ENCODE measurements around the gene CD300H. TPM values are rescaled to one million over a fixed set of nuclear protein-coding genes. Genes with fewer than 3 reads are reported as not detected.
"Not testable (repeated sequence)": the region's sequence is repeated elsewhere in the genome, so short reads cannot be mapped to it uniquely, and the experiment has no call there.

CD300H gene
- total RNA-seq, 1 experiment from 2014 or later, result not detected

DNA sequence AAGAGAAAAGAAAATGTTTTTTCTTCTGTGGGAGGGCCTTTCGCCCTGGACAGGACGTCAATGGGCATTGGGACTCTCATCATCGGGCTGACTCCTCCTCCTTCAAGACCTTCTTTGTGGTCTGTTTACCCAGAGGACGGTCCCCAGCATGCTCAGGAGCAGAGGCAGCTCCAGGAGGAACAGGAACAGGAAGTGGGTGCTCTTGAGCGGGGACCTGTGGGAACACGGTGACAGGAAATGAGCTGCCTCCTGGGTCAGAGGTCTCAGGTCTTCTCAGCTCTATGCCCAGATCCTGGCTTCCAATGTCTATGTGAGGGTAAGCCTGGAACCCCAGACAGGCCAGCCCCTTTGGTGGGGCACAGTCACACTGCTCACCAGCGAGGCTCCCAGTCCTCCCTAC lies 12.6 kb upstream of the CD300H start:
- Mint-ChIP-seq H3K9me3 (ENCODE audit: low read depth, unreplicated experiment) (no peaks in the 10 kb centered on the region), H3K27ac (ENCODE audit: unreplicated experiment) (no peak overlapping the region), H3K27me3 (ENCODE audit: unreplicated experiment) (peaks cover 84% of the 10 kb centered on the region), H3K4me3 (ENCODE audit: low read depth, unreplicated experiment) (no peak overlapping the region), H3K4me1 (ENCODE audit: low read depth, unreplicated experiment) (peaks cover 7% of the 10 kb centered on the region), H3K36me3 (ENCODE audit: insufficient read depth, unreplicated experiment) (no peaks in the 10 kb centered on the region)
- TF ChIP-seq, protein P1, sequence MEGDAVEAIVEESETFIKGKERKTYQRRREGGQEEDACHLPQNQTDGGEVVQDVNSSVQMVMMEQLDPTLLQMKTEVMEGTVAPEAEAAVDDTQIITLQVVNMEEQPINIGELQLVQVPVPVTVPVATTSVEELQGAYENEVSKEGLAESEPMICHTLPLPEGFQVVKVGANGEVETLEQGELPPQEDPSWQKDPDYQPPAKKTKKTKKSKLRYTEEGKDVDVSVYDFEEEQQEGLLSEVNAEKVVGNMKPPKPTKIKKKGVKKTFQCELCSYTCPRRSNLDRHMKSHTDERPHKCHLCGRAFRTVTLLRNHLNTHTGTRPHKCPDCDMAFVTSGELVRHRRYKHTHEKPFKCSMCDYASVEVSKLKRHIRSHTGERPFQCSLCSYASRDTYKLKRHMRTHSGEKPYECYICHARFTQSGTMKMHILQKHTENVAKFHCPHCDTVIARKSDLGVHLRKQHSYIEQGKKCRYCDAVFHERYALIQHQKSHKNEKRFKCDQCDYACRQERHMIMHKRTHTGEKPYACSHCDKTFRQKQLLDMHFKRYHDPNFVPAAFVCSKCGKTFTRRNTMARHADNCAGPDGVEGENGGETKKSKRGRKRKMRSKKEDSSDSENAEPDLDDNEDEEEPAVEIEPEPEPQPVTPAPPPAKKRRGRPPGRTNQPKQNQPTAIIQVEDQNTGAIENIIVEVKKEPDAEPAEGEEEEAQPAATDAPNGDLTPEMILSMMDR (IDR thresholded peaks at IDR 0.05; ENCODE audit: unreplicated experiment), result no peak
- CTCF ChIA-PET, result no interaction called here
- BruUV-seq (replicated peaks), result no TSS peak
- DNase-seq, result no peak
- intact Hi-C loops (cut with micrococcal nuclease; ENCODE audit: unreplicated experiment), result no loop called here

DNA sequence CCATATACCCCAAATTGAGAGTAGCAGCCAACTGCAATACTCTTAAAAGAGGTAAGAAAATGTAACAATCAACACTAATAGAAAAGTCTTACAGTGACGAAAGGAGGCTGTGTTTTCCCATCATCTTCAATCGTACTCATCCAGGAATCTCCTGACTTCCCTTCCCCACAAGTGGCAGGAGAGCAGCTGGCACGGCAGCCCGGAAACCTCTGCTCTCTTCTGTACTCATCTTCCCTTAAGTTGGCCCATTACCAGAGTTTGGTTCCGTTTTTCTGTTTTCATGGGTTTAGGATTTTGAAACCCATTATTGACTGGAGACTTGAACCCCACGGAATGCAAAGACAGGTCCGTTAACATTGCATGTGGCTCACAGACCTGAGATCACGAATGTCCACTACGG lies 11.7 kb upstream of the CD300H start:
- Mint-ChIP-seq H3K36me3 (ENCODE audit: insufficient read depth, unreplicated experiment) (no peaks in the 10 kb centered on the region), H3K27me3 (ENCODE audit: unreplicated experiment) (peaks cover 84% of the 10 kb centered on the region), H3K4me1 (ENCODE audit: low read depth, unreplicated experiment) (no peaks in the 10 kb centered on the region), H3K9me3 (ENCODE audit: low read depth, unreplicated experiment) (no peaks in the 10 kb centered on the region), H3K27ac (ENCODE audit: unreplicated experiment) (no peak overlapping the region), H3K4me3 (ENCODE audit: low read depth, unreplicated experiment) (no peak overlapping the region)
- no peak for DNase-seq
- CTCF ChIA-PET, result no interaction called here
- BruUV-seq (replicated peaks), result no TSS peak
- intact Hi-C loops (cut with micrococcal nuclease; ENCODE audit: unreplicated experiment), result no loop called here
- TF ChIP-seq, protein P1 (IDR thresholded peaks at IDR 0.05; ENCODE audit: unreplicated experiment), result no peak

GRCh38 chr17:74574489-74575142 lies 7.3 kb upstream of the CD300H start:
- Mint-ChIP-seq H3K9me3 (ENCODE audit: low read depth, unreplicated experiment) (no peaks in the 10 kb centered on the region), H3K4me3 (ENCODE audit: low read depth, unreplicated experiment) (no peak overlapping the region), H3K4me1 (ENCODE audit: low read depth, unreplicated experiment) (no peaks in the 10 kb centered on the region), H3K27ac (ENCODE audit: unreplicated experiment) (no peak overlapping the region), H3K27me3 (ENCODE audit: unreplicated experiment) (peaks cover 96% of the 10 kb centered on the region), H3K36me3 (ENCODE audit: insufficient read depth, unreplicated experiment) (no peaks in the 10 kb centered on the region)
- intact Hi-C loops (cut with micrococcal nuclease; ENCODE audit: unreplicated experiment), result no loop called here
- DNase-seq, result no peak
- CTCF ChIA-PET, result interaction anchor here (0.6 kb wide), 1 partner anchor 29 kb away, joined by 3 read pairs; no protein-coding TSS in a partner anchor
- no TSS peak for BruUV-seq (replicated peaks)
- TF ChIP-seq, protein P1 (IDR thresholded peaks at IDR 0.05; ENCODE audit: unreplicated experiment), result no peak

DNA sequence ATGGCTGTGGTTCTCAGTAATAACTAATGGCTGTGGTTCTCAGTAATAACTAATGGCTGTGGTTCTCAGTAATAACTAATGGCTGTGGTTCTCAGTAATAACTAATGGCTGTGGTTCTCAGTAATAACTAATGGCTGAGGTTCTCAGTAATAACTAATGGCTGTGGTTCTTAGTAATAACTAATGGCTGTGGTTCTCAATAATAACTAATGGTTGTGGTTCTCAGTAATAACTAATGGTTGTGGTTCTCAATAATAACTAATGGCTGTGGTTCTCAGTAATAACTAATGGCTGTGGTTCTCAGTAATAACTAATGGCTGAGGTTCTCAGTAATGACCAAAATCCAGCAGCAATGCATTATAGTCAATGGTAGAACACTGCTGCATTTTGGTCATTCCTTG lies 6.3 kb upstream of the CD300H start:
- H3K4me1 Mint-ChIP-seq (ENCODE audit: low read depth, unreplicated experiment); H3K4me3 Mint-ChIP-seq (ENCODE audit: low read depth, unreplicated experiment); intact Hi-C loops (cut with micrococcal nuclease; ENCODE audit: unreplicated experiment); H3K36me3 Mint-ChIP-seq (ENCODE audit: insufficient read depth, unreplicated experiment); H3K9me3 Mint-ChIP-seq (ENCODE audit: low read depth, unreplicated experiment); BruUV-seq (replicated peaks); H3K27ac Mint-ChIP-seq (ENCODE audit: unreplicated experiment); DNase-seq; CTCF ChIA-PET: not testable (repeated sequence)
- H3K27me3 Mint-ChIP-seq (ENCODE audit: unreplicated experiment), result peaks cover 96% of the 10 kb centered on the region

- TF ChIP-seq, protein P1 (IDR thresholded peaks at IDR 0.05; ENCODE audit: unreplicated experiment), result no peak
- Mint-ChIP-seq H3K9me3 (ENCODE audit: low read depth, unreplicated experiment) (peaks cover 7% of the 10 kb centered on the region), H3K36me3 (ENCODE audit: insufficient read depth, unreplicated experiment) (peaks cover 5% of the 10 kb centered on the region), H3K4me3 (ENCODE audit: low read depth, unreplicated experiment) (no peak overlapping the region), H3K27me3 (ENCODE audit: unreplicated experiment) (peaks cover 96% of the 10 kb centered on the region), H3K27ac (ENCODE audit: unreplicated experiment) (no peak overlapping the region), H3K4me1 (ENCODE audit: low read depth, unreplicated experiment) (peaks cover 10% of the 10 kb centered on the region)
- CTCF ChIA-PET, result no interaction called here
- no peak for DNase-seq
- intact Hi-C loops (cut with micrococcal nuclease; ENCODE audit: unreplicated experiment), result no loop called here
- no TSS peak for BruUV-seq (replicated peaks)
Observed at GRCh38 chr17:74573169-74573568, 5.9 kb upstream of the CD300H start.
